GM23248 (cell line): ENCODE data around the gene AKT3. TPM values are rescaled to one million over a fixed set of nuclear protein-coding genes. Genes with fewer than 3 reads are reported as not detected.

Experiments used
- DNase-seq: peaks from one replicate; pipeline ENCODE4 v3.0.0-alpha.2; 2015
- H2AFZ ChIP-seq: fragments of 200-600 bp; sonication (generic); 2 replicates; pipeline ENCODE4 v1.6.1; 2016; ENCODE audit warnings: antibody characterized with exemption
- H3F3A ChIP-seq: fragments of 200-600 bp; sonication (generic); 2 replicates; pipeline ENCODE4 v1.6.1; 2016; ENCODE audit warnings: mild to moderate bottlenecking, antibody characterized with exemption, mixed run types; ENCODE audit not compliant: insufficient read depth
- H3K27ac ChIP-seq: fragments of 200-600 bp; sonication (generic); 2 replicates; pipeline ENCODE4 v1.5.1; 2016; ENCODE audit warnings: mild to moderate bottlenecking
- H3K27me3 ChIP-seq: fragments of 200-600 bp; sonication (generic); replicated peaks from 2 replicates; pipeline ENCODE4 v1.6.1; 2016; ENCODE audit warnings: mild to moderate bottlenecking; ENCODE audit not compliant: insufficient read depth
- H3K36me3 ChIP-seq: fragments of 200-600 bp; sonication (generic); 2 replicates; pipeline ENCODE4 v1.6.1; 2016; ENCODE audit warnings: low read depth, mild to moderate bottlenecking
- H3K4me1 ChIP-seq: fragments of 200-600 bp; sonication (generic); 2 replicates; pipeline ENCODE4 v1.6.1; 2016; ENCODE audit warnings: mild to moderate bottlenecking; ENCODE audit not compliant: insufficient read depth
- H3K4me2 ChIP-seq: fragments of 200-600 bp; sonication (generic); one replicate; pipeline ENCODE4 v1.6.1; 2016; ENCODE audit warnings: mild to moderate bottlenecking; ENCODE audit not compliant: unreplicated experiment
- H3K4me3 ChIP-seq: fragments of 200-600 bp; sonication (generic); 2 replicates; pipeline ENCODE4 v1.5.1; 2016; ENCODE audit warnings: mild to moderate bottlenecking
- H3K79me2 ChIP-seq: fragments of 200-600 bp; sonication (generic); 2 replicates; pipeline ENCODE4 v1.6.1; 2016; ENCODE audit warnings: mild to moderate bottlenecking; ENCODE audit not compliant: insufficient read depth
- H3K9ac ChIP-seq: fragments of 200-600 bp; sonication (generic); 2 replicates; pipeline ENCODE4 v1.6.1; 2016; ENCODE audit warnings: mild to moderate bottlenecking
- H3K9me2 ChIP-seq: fragments of 200-600 bp; sonication (generic); 2 replicates; pipeline ENCODE4 v1.6.1; 2016; ENCODE audit warnings: mixed run types, mild to moderate bottlenecking, moderate library complexity; ENCODE audit not compliant: insufficient read depth
- H3K9me3 ChIP-seq: fragments of 200-600 bp; sonication (generic); one replicate; pipeline ENCODE4 v1.6.1; 2017; ENCODE audit warnings: low read depth
- H4K20me1 ChIP-seq: fragments of 200-600 bp; sonication (generic); 2 replicates; pipeline ENCODE4 v1.6.0; 2016; ENCODE audit not compliant: insufficient read depth
- EZH2 ChIP-seq: fragments of 200-600 bp; sonication (generic); IDR thresholded peaks from 2 replicates; pipeline ENCODE4 v1.6.1; 2018; ENCODE audit warnings: antibody characterized with exemption, mild to moderate bottlenecking; ENCODE audit not compliant: insufficient read depth, poor library complexity, severe bottlenecking
- EZH2phosphoT487 ChIP-seq: fragments of 200-600 bp; sonication (generic); IDR thresholded peaks from 2 replicates; pipeline ENCODE4 v1.6.1; 2018; ENCODE audit warnings: antibody characterized with exemption, moderate library complexity, mild to moderate bottlenecking, low read depth; ENCODE audit not compliant: insufficient read depth
- WGBS, 2 experiments: methylation state at CpG; one replicate each; pipeline ENCODE4 v1.1.6; 2015 to 2017; ENCODE audit warnings: low lambda C conversion rate in 2 of 2, low coverage in 1 of 2; ENCODE audit errors: missing lambda C conversion rate in 2 of 2; 5-methylcytosine and 5-hydroxymethylcytosine counted together
- in situ Hi-C: fragments of 300-500 bp; cut with MboI; formaldehyde crosslinking; loops from 2 replicates; pipeline ENCODE4 v1.15.0; 2020
- polyA plus RNA-seq: library from polyadenylated mRNA; unstranded; fragments of >200 nt; fragmentation: Nextera tagmentation; extraction: Ambion mirVana; gene quantifications from 2 replicates; pipeline ENCODE4 v1.2.1, GENCODE V29; 2016
- total RNA-seq: library from RNA; depleted of rRNA; stranded (reverse); fragments of >200 nt; shearing (Covaris generic); gene quantifications from 2 replicates; pipeline ENCODE4 v1.2.3, GENCODE V29; 2014; rRNA removed

The AKT3 gene
- total and polyA plus RNA-seq, 2 experiments from 2014 or later, result 9.1 to 31.2 TPM

- Histone ChIP-seq H4K20me1 (no peaks in the 10 kb centered on the region), H3K9me3 (no peaks in the 10 kb centered on the region), H3K36me3 (no peaks in the 10 kb centered on the region), H3K27ac (no peak overlapping the region), H3K79me2 (no peaks in the 10 kb centered on the region), H3K27me3 (no peaks in the 10 kb centered on the region), H3K4me3 (no peak overlapping the region), H3K9ac (no peak overlapping the region), H3K9me2 (no peaks in the 10 kb centered on the region), H3K4me2 (no peak overlapping the region), H2AFZ (no peak overlapping the region), H3F3A (no peaks in the 10 kb centered on the region), H3K4me1 (no peaks in the 10 kb centered on the region)
- in situ Hi-C loops, result no loop called here
- DNase-seq, result no peak
- TF ChIP-seq EZH2phosphoT487 (no peak), EZH2 (no peak)
- WGBS, 2 experiments, result 94 to 97% methylated on average over 2 of the region's 2 CpGs
Measured at GRCh38 chr1:243438815-243439214, 411.2 kb downstream of the AKT3 start.

Other genes starting within 250 kb of the AKT3 start
- 9.2 and 10.0 TPM in 2 replicates for gene ZBTB18, start 201.0 kb upstream of the AKT3 start, total RNA-seq
- 0.25 and 0.47 TPM in 2 replicates for gene ZBTB18, start 201.0 kb upstream of the AKT3 start, polyA plus RNA-seq